ENCODE results near the gene ASGR2. TPM values are rescaled to one million over a fixed set of nuclear protein-coding genes. Genes with fewer than 3 reads are reported as not detected.

The ASGR2 gene
- total and polyA plus RNA-seq, 2 of the 13 experiments (the other 11 are each of a cell fraction or from before 2014, with no cell fraction given): 320 to 754 TPM

DNA sequence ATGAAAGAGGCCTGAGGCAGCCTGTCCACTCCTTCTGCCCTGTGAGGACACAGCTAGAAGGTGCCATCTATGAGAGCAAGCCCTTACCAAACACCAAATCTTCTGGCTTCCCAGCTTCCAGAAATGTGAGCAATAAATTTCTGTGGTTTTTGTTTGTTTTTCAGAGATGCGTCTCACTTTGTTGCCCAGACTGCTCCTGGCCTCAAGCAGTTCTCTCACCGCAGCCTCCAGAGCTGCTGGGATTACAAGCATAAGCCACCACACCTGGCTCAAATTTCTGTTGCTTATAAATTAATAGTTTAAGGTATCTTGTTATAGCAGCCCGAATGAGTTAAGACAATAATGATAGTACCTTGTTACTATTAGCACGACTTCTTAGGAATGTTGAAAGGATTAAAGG is 58.2 kb downstream of the ASGR2 start:
- H3K4me2 ChIP-seq (ENCODE audit: low read depth, low read length): no peak overlapping the region
- H3K79me2 ChIP-seq (ENCODE audit: insufficient read depth, low read length): no peaks in the 10 kb centered on the region
- 42% methylated on average over 4 of the region's 4 CpGs for WGBS (ENCODE audit: low lambda C conversion rate)
- BruUV-seq (replicated peaks): no TSS peak
- ChIA-PET CTCF (ENCODE audit: low intra/inter-chr PET ratio, low total read pairs) (no interaction called here), POLR2A (no interaction called here)
- H3K36me3 ChIP-seq (replicated peaks in 1 of 2; ENCODE audit: control insufficient read depth in 1 of 2, insufficient read depth in 2 of 2, low read length in 2 of 2): no peaks in the 10 kb centered on the region
- H3K9ac ChIP-seq (ENCODE audit: insufficient read depth, low read depth, low read length): no peak overlapping the region
- FAIRE-seq (no peak), ATAC-seq (no peak), DNase-seq (ENCODE audit: low spot score) (no peak)
- H3K4me1 ChIP-seq (ENCODE audit: insufficient read depth, low read length): peaks cover 27% of the 10 kb centered on the region
- H2AFZ ChIP-seq (ENCODE audit: low read length): no peak overlapping the region
- H3K9me3 ChIP-seq (ENCODE audit: low read length): no peaks in the 10 kb centered on the region
- in situ Hi-C loops (cut with HindIII; ENCODE audit: extremely low pct_ligation_motif_present, low pct_unique_long_range_greater_than_20kb) (no loop called here), intact Hi-C loops (cut with micrococcal nuclease; ENCODE audit: unreplicated experiment) (no loop called here)
- H3K4me3 ChIP-seq (replicated peaks in 1 of 3; ENCODE audit: insufficient read depth in 1 of 3, low read depth in 2 of 3, low read length in 3 of 3): no peak overlapping the region
- no peaks in the 10 kb centered on the region for H4K20me1 ChIP-seq (ENCODE audit: insufficient read depth, low read length)
- H3K27me3 ChIP-seq (ENCODE audit: control insufficient read depth in 1 of 2, insufficient read depth in 2 of 2, low read length in 2 of 2): no peaks in the 10 kb centered on the region; a peak in 2 of 5 replicates
- no peak overlapping the region for H3K27ac ChIP-seq (ENCODE audit: extremely low read length, insufficient read depth, low read length)
- TF ChIP-seq ZBTB21 (CRISPR knock-in tag; IDR thresholded peaks at IDR 0.05): no peak
- no peak for TF ChIP-seq ZNF460 (CRISPR knock-in tag; IDR thresholded peaks at IDR 0.05; ENCODE audit: borderline replicate concordance)
- no peak for TF ChIP-seq PAWR (CRISPR knock-in tag; IDR thresholded peaks at IDR 0.05; ENCODE audit: borderline replicate concordance)
- TF ChIP-seq, protein P1, sequence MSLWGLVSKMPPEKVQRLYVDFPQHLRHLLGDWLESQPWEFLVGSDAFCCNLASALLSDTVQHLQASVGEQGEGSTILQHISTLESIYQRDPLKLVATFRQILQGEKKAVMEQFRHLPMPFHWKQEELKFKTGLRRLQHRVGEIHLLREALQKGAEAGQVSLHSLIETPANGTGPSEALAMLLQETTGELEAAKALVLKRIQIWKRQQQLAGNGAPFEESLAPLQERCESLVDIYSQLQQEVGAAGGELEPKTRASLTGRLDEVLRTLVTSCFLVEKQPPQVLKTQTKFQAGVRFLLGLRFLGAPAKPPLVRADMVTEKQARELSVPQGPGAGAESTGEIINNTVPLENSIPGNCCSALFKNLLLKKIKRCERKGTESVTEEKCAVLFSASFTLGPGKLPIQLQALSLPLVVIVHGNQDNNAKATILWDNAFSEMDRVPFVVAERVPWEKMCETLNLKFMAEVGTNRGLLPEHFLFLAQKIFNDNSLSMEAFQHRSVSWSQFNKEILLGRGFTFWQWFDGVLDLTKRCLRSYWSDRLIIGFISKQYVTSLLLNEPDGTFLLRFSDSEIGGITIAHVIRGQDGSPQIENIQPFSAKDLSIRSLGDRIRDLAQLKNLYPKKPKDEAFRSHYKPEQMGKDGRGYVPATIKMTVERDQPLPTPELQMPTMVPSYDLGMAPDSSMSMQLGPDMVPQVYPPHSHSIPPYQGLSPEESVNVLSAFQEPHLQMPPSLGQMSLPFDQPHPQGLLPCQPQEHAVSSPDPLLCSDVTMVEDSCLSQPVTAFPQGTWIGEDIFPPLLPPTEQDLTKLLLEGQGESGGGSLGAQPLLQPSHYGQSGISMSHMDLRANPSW (CRISPR knock-in tag; IDR thresholded peaks at IDR 0.05; ENCODE audit: borderline replicate concordance): no peak
- TF ChIP-seq SMC3 (IDR thresholded peaks at IDR 0.05; ENCODE audit: low read length): no peak
- no peak for TF ChIP-seq PHF5A (CRISPR knock-in tag; IDR thresholded peaks at IDR 0.05; ENCODE audit: low read depth, unreplicated experiment)
- TF ChIP-seq, protein P2, sequence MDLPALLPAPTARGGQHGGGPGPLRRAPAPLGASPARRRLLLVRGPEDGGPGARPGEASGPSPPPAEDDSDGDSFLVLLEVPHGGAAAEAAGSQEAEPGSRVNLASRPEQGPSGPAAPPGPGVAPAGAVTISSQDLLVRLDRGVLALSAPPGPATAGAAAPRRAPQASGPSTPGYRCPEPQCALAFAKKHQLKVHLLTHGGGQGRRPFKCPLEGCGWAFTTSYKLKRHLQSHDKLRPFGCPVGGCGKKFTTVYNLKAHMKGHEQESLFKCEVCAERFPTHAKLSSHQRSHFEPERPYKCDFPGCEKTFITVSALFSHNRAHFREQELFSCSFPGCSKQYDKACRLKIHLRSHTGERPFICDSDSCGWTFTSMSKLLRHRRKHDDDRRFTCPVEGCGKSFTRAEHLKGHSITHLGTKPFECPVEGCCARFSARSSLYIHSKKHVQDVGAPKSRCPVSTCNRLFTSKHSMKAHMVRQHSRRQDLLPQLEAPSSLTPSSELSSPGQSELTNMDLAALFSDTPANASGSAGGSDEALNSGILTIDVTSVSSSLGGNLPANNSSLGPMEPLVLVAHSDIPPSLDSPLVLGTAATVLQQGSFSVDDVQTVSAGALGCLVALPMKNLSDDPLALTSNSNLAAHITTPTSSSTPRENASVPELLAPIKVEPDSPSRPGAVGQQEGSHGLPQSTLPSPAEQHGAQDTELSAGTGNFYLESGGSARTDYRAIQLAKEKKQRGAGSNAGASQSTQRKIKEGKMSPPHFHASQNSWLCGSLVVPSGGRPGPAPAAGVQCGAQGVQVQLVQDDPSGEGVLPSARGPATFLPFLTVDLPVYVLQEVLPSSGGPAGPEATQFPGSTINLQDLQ (CRISPR knock-in tag; IDR thresholded peaks at IDR 0.05): no peak
- TF ChIP-seq ZNF570 (CRISPR knock-in tag; IDR thresholded peaks at IDR 0.05; ENCODE audit: borderline replicate concordance): no peak
- TF ChIP-seq, protein P3, sequence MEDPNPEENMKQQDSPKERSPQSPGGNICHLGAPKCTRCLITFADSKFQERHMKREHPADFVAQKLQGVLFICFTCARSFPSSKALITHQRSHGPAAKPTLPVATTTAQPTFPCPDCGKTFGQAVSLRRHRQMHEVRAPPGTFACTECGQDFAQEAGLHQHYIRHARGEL (CRISPR knock-in tag; IDR thresholded peaks at IDR 0.05): no peak
- TF ChIP-seq, protein P4, sequence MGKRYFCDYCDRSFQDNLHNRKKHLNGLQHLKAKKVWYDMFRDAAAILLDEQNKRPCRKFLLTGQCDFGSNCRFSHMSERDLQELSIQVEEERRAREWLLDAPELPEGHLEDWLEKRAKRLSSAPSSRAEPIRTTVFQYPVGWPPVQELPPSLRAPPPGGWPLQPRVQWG (CRISPR knock-in tag; IDR thresholded peaks at IDR 0.05; ENCODE audit: borderline replicate concordance, low read depth): no peak
- TF ChIP-seq HES4 (CRISPR knock-in tag; IDR thresholded peaks at IDR 0.05; ENCODE audit: borderline replicate concordance): no peak
- no peak for TF ChIP-seq NFE2 (CRISPR knock-in tag; IDR thresholded peaks at IDR 0.05)
- TF ChIP-seq, protein P5, sequence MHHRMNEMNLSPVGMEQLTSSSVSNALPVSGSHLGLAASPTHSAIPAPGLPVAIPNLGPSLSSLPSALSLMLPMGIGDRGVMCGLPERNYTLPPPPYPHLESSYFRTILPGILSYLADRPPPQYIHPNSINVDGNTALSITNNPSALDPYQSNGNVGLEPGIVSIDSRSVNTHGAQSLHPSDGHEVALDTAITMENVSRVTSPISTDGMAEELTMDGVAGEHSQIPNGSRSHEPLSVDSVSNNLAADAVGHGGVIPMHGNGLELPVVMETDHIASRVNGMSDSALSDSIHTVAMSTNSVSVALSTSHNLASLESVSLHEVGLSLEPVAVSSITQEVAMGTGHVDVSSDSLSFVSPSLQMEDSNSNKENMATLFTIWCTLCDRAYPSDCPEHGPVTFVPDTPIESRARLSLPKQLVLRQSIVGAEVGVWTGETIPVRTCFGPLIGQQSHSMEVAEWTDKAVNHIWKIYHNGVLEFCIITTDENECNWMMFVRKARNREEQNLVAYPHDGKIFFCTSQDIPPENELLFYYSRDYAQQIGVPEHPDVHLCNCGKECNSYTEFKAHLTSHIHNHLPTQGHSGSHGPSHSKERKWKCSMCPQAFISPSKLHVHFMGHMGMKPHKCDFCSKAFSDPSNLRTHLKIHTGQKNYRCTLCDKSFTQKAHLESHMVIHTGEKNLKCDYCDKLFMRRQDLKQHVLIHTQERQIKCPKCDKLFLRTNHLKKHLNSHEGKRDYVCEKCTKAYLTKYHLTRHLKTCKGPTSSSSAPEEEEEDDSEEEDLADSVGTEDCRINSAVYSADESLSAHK (CRISPR knock-in tag; IDR thresholded peaks at IDR 0.05; ENCODE audit: borderline replicate concordance): no peak
- no peak for TF ChIP-seq CREB1 (IDR thresholded peaks at IDR 0.05)
- no peak for TF ChIP-seq CREB1 (CRISPR knock-in tag; IDR thresholded peaks at IDR 0.05)
- TF ChIP-seq EZH2 (conservative IDR thresholded peaks at IDR 0.05; ENCODE audit: low read depth, low read length): no peak
- TF ChIP-seq ISL2 (CRISPR knock-in tag; IDR thresholded peaks at IDR 0.05): no peak
- TF ChIP-seq ZNF484 (CRISPR knock-in tag; IDR thresholded peaks at IDR 0.05; ENCODE audit: borderline replicate concordance, low read depth): no peak
